DND-41 (cell line): ENCODE data around the gene UPP2.

Experiments
- EZH2 ChIP-seq: IDR thresholded peaks from 3 replicates; pipeline ENCODE4 v1.6.1; 2012; ENCODE audit warnings: borderline replicate concordance, low read depth, mild to moderate bottlenecking, moderate library complexity, low read length, inconsistent platforms; ENCODE audit not compliant: severe bottlenecking
- TF ChIP-seq, protein P1 (sequence below): IDR thresholded peaks from 2 replicates; pipeline ENCODE4 v1.5.1; 2012; ENCODE audit warnings: borderline replicate concordance, low read length, moderate library complexity, mild to moderate bottlenecking; ENCODE audit not compliant: poor library complexity, severe bottlenecking; ENCODE audit errors: extremely low read depth

DNA sequence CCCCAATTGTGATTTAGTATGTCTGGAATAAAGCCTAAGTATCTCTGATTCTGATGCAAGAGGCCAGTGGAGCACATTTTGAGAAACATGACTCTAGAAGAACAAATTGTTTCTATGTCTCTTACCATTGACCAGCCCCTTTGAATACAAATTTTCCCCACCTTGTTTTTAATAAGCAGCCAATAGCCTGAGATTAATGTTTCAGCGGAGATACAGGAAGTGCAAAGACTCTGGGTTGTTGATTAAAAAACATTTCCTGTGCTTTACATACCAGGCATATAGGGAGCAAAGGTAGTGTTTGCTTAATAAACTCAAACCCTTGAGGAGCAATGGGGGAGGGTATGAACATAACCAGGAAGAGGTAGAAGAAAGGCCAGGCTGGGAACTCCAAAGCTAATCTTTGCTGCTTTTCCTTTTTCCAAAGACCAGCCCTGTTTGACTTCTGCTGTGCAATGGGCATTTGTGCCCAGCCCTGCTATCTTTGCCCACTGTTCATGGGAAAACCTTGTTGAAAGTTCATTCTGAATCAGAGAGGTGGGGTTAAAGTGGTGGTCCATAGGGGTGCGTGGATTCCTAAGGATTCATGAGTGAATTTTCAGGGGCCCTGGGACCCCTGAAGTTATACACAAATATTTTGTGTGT is 29.3 kb downstream of the UPP2 start:
- TF ChIP-seq, protein P1, sequence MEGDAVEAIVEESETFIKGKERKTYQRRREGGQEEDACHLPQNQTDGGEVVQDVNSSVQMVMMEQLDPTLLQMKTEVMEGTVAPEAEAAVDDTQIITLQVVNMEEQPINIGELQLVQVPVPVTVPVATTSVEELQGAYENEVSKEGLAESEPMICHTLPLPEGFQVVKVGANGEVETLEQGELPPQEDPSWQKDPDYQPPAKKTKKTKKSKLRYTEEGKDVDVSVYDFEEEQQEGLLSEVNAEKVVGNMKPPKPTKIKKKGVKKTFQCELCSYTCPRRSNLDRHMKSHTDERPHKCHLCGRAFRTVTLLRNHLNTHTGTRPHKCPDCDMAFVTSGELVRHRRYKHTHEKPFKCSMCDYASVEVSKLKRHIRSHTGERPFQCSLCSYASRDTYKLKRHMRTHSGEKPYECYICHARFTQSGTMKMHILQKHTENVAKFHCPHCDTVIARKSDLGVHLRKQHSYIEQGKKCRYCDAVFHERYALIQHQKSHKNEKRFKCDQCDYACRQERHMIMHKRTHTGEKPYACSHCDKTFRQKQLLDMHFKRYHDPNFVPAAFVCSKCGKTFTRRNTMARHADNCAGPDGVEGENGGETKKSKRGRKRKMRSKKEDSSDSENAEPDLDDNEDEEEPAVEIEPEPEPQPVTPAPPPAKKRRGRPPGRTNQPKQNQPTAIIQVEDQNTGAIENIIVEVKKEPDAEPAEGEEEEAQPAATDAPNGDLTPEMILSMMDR = no peak
- TF ChIP-seq EZH2 = no peak
